Smooth muscle cell (in vitro differentiated cells): Measurements from ENCODE around the gene PERCC1. TPM values are rescaled to one million over a fixed set of nuclear protein-coding genes. Genes with fewer than 3 reads are reported as not detected.

Experiments used
- DNase-seq: peaks from one replicate; lab custom pipeline; 2025; ENCODE audit not compliant: unreplicated experiment; lab: John Stamatoyannopoulos, UW
- H2AFZ ChIP-seq: fragments of 200-600 bp; sonication (generic); 2 replicates; pipeline ENCODE4 v1.6.0; 2016; ENCODE audit warnings: antibody characterized with exemption, low read depth, mild to moderate bottlenecking
- H3F3A ChIP-seq: fragments of 200-600 bp; sonication (generic); 2 replicates; pipeline ENCODE4 v1.6.0; 2017; ENCODE audit warnings: antibody characterized with exemption, low read depth
- H3K27ac ChIP-seq: fragments of 200-600 bp; sonication (generic); 2 replicates; pipeline ENCODE4 v1.5.1; 2016; ENCODE audit warnings: low read depth, mild to moderate bottlenecking
- H3K27me3 ChIP-seq: fragments of 200-600 bp; sonication (generic); 2 replicates; pipeline ENCODE4 v1.6.1; 2016; ENCODE audit warnings: low read depth, mild to moderate bottlenecking
- H3K36me3 ChIP-seq: fragments of 200-600 bp; sonication (generic); 2 replicates; pipeline ENCODE4 v1.5.1; 2016; ENCODE audit warnings: low read depth
- H3K4me1 ChIP-seq: fragments of 200-600 bp; sonication (generic); 2 replicates; pipeline ENCODE4 v1.5.1; 2016; ENCODE audit warnings: low read depth
- H3K4me2 ChIP-seq: fragments of 200-600 bp; sonication (generic); 2 replicates; pipeline ENCODE4 v1.6.0; 2016; ENCODE audit warnings: mild to moderate bottlenecking
- H3K4me3 ChIP-seq: fragments of 200-600 bp; sonication (generic); 2 replicates; pipeline ENCODE4 v1.5.1; 2016; ENCODE audit warnings: mild to moderate bottlenecking
- H3K79me2 ChIP-seq: fragments of 200-600 bp; sonication (generic); 2 replicates; pipeline ENCODE4 v1.6.0; 2016; ENCODE audit warnings: low read depth, mild to moderate bottlenecking
- H3K9ac ChIP-seq: fragments of 200-600 bp; sonication (generic); 2 replicates; pipeline ENCODE4 v1.6.0; 2016; ENCODE audit warnings: low read depth
- H3K9me3 ChIP-seq: fragments of 200-600 bp; sonication (generic); replicated peaks from 2 replicates; pipeline ENCODE4 v1.5.1; 2016; ENCODE audit warnings: low read depth
- H4K20me1 ChIP-seq: fragments of 200-600 bp; sonication (generic); 2 replicates; pipeline ENCODE4 v1.6.0; 2016; ENCODE audit warnings: low read depth
- CTCF ChIP-seq: fragments of 200-600 bp; sonication (generic); IDR thresholded peaks from 2 replicates; pipeline ENCODE4 v1.5.1; 2017; ENCODE audit warnings: borderline replicate concordance, mild to moderate bottlenecking, antibody characterized with exemption; ENCODE audit not compliant: insufficient read depth, poor library complexity, severe bottlenecking
- WGBS: methylation state at CpG from one replicate; pipeline ENCODE4 v1.1.7; 2016; ENCODE audit warnings: low lambda C conversion rate; 5-methylcytosine and 5-hydroxymethylcytosine counted together
- polyA plus RNA-seq: library from polyadenylated mRNA; unstranded; fragments of >200 nt; fragmentation: Nextera tagmentation; extraction: Ambion mirVana; gene quantifications from 2 replicates; pipeline ENCODE4 v1.2.1, GENCODE V29; 2016
- total RNA-seq: library from RNA; depleted of rRNA; stranded (reverse); fragments of >200 nt; gene quantifications from 2 replicates; pipeline ENCODE4 v1.2.3, GENCODE V29; 2014

PERCC1 gene
- total and polyA plus RNA-seq, 2 experiments from 2014 or later: not detected

- 97% methylated on average over 23 of the region's 39 CpGs for WGBS
- H3K79me2 ChIP-seq: no peaks in the 10 kb centered on the region
Observed at GRCh38 chr16:1385232-1385631, 45.6 kb upstream of the PERCC1 start.

GRCh38 chr16:1387331-1387730 lies 43.5 kb upstream of the PERCC1 start:
- no peak overlapping the region for H3K27ac ChIP-seq
- WGBS: 92% methylated on average over 11 of the region's 16 CpGs
- H3K9ac ChIP-seq: no peak overlapping the region
- H3K9me3 ChIP-seq: no peaks in the 10 kb centered on the region
- no peaks in the 10 kb centered on the region for H3K36me3 ChIP-seq
- TF ChIP-seq CTCF: no peak
- no peak overlapping the region for H3K4me2 ChIP-seq
- no peaks in the 10 kb centered on the region for H3K4me1 ChIP-seq
- no peak for DNase-seq
- no peak overlapping the region for H2AFZ ChIP-seq
- H3F3A ChIP-seq: no peaks in the 10 kb centered on the region
- H4K20me1 ChIP-seq: no peaks in the 10 kb centered on the region
- no peak overlapping the region for H3K4me3 ChIP-seq
- H3K79me2 ChIP-seq: no peaks in the 10 kb centered on the region
- no peaks in the 10 kb centered on the region for H3K27me3 ChIP-seq

More at GRCh38 chr16:1385232-1385631, 45.6 kb upstream of the PERCC1 start:
- H2AFZ ChIP-seq: no peak overlapping the region
- H3K4me1 ChIP-seq: peaks cover under 1% of the 10 kb centered on the region
- H3K9me3 ChIP-seq: no peaks in the 10 kb centered on the region
- no peaks in the 10 kb centered on the region for H3K36me3 ChIP-seq
- no peak overlapping the region for H3K4me2 ChIP-seq
- H3K27ac ChIP-seq: no peak overlapping the region
- no peaks in the 10 kb centered on the region for H4K20me1 ChIP-seq
- H3F3A ChIP-seq: no peaks in the 10 kb centered on the region
- H3K9ac ChIP-seq: no peak overlapping the region
- TF ChIP-seq CTCF: no peak
- no peaks in the 10 kb centered on the region for H3K27me3 ChIP-seq
- no peak overlapping the region for H3K4me3 ChIP-seq
- no peak for DNase-seq

- Histone ChIP-seq H3K27ac (no peak overlapping the region), H3K27me3 (no peaks in the 10 kb centered on the region), H3K9ac (no peak overlapping the region), H3K4me1 (no peaks in the 10 kb centered on the region), H3K9me3 (no peaks in the 10 kb centered on the region), H3F3A (no peaks in the 10 kb centered on the region), H3K79me2 (no peaks in the 10 kb centered on the region), H3K36me3 (no peaks in the 10 kb centered on the region), H3K4me3 (no peak overlapping the region), H4K20me1 (no peaks in the 10 kb centered on the region), H3K4me2 (no peak overlapping the region), H2AFZ (no peak overlapping the region)
- TF ChIP-seq CTCF: no peak
- 95% methylated on average over 7 of the region's 7 CpGs for WGBS
- DNase-seq: no peak
Observed at GRCh38 chr16:1389762-1390161, 41.1 kb upstream of the PERCC1 start.

- Histone ChIP-seq H3F3A (no peaks in the 10 kb centered on the region), H3K4me3 (no peak overlapping the region), H2AFZ (no peak overlapping the region), H3K79me2 (no peaks in the 10 kb centered on the region), H3K27ac (no peak overlapping the region), H3K4me1 (no peaks in the 10 kb centered on the region), H3K9ac (no peak overlapping the region), H3K27me3 (no peaks in the 10 kb centered on the region), H3K9me3 (no peaks in the 10 kb centered on the region), H3K4me2 (no peak overlapping the region), H3K36me3 (no peaks in the 10 kb centered on the region), H4K20me1 (no peaks in the 10 kb centered on the region)
- no peak for TF ChIP-seq CTCF
- no peak for DNase-seq
- 91% methylated on average over 28 of the region's 28 CpGs for WGBS
Observed at GRCh38 chr16:1390239-1390779, 40.6 kb upstream of the PERCC1 start.
